Frontal cortex (tissue), 4 donors: Measurements from ENCODE around the gene ATP5MC2. TPM values are rescaled to one million over a fixed set of nuclear protein-coding genes. Genes with fewer than 3 reads are reported as not detected.

ENCODE experiments used
- DNase-seq, 2 donors: peaks; one replicate each; pipeline ENCODE4 v3.0.0; 2012; ENCODE audit warnings: low spot score in 2 of 2
- FAIRE-seq: peaks from 2 replicates; lab custom pipeline; 2012; peaks lifted over from hg19 to GRCh38; lab: Jason Lieb, UNC
- total RNA-seq: library from RNA; depleted of rRNA; stranded (reverse); fragments of >200 nt; gene quantifications from one replicate; pipeline ENCODE4 v1.2.3, GENCODE V29; 2014
- donor health status: control.
- donor health status: control.
- donor health status: control.

The ATP5MC2 gene
- total RNA-seq, 1 donor from 2014 or later: 73.0 TPM

- FAIRE-seq (no peak), DNase-seq (no peak)
These were observed 57.6 kb downstream of the ATP5MC2 start for GRCh38 chr12:53618275-53618674.

DNA sequence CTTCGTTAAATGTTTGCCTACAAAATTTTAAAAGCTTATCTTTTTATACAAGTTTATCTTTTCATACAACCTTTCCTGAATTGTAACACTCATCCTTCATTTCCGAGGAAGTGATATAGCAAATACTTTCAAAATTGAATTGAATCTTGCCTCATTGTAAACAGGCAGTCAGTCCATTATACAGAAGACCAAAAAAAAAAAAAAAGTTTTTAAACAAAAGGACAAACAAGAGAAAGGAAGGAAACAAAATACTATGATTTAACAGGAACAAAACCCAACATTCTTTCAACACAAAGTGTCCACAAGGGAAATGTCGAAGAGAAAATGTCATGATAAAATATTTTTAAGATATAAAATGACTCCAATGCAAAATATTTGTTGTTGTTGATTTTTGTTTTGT, 58.2 kb downstream of the ATP5MC2 start:
- DNase-seq (no peak), FAIRE-seq (no peak)

GRCh38 chr12:53616950-53617349, 58.9 kb downstream of the ATP5MC2 start:
- DNase-seq (no peak), FAIRE-seq (no peak)

Other genes with a start within 250 kb of the ATP5MC2 start
- 4.9 TPM for gene PRR13, start 234.3 kb downstream of the ATP5MC2 start, total RNA-seq
- 157 TPM for gene PCBP2, start 224.0 kb downstream of the ATP5MC2 start, total RNA-seq
- gene MAP3K12, start 176.6 kb downstream of the ATP5MC2 start, total RNA-seq: 34.6 TPM
- gene TARBP2, start 174.8 kb downstream of the ATP5MC2 start, total RNA-seq: 26.9 TPM
- gene NPFF, start 168.6 kb downstream of the ATP5MC2 start, total RNA-seq: not detected
- 4.1 TPM for gene ATF7, start 49.7 kb downstream of the ATP5MC2 start, total RNA-seq
- 63.6 TPM for gene CALCOCO1, start 51.4 kb upstream of the ATP5MC2 start, total RNA-seq
- not detected for gene CISTR, start 75.9 kb upstream of the ATP5MC2 start, total RNA-seq